HG03025 (cell line): ENCODE results near the gene VGF.
"Not testable (repeated sequence)": the region's sequence is repeated elsewhere in the genome, so short reads cannot be mapped to it uniquely, and the experiment has no call there.

Experiments used
- ATAC-seq: cut with Tn5 transposase; IDR thresholded peaks from one replicate; pipeline ENCODE4 v1.9.1; 2021; ENCODE audit warnings: mild to moderate bottlenecking, moderate library complexity; ENCODE audit not compliant: unreplicated experiment, low FRiP score

VGF gene

GRCh38 chr7:101122933-101123702 is 42.3 kb downstream of the VGF start:
- ATAC-seq = no peak

- ATAC-seq = no peak
These were observed 43.1 kb downstream of the VGF start for GRCh38 chr7:101121991-101122932.

GRCh38 chr7:101121631-101121990 is 43.8 kb downstream of the VGF start:
- ATAC-seq = not testable (repeated sequence)

DNA sequence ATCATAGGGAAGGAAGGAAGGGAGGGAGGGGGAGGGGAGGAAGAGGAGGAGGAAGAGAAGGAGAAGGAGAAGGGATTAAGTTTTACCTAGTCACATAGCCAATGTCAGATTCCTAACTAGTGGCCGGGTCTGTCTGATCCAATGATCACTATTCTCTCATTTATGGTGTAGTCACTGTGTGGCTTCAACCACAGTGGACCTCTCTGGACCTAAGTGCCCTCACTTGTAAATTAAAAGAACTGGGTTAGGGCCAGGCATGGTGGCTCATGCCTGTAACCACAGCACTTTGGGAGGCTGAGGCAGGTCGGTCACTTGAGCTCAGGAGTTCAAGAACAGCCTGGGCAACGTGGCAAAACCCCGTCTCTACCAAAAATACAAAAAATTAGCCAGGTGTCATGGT is 45.1 kb downstream of the VGF start:
- no peak for ATAC-seq

GRCh38 chr7:101119876-101120275 is 45.5 kb downstream of the VGF start:
- no peak for ATAC-seq

DNA sequence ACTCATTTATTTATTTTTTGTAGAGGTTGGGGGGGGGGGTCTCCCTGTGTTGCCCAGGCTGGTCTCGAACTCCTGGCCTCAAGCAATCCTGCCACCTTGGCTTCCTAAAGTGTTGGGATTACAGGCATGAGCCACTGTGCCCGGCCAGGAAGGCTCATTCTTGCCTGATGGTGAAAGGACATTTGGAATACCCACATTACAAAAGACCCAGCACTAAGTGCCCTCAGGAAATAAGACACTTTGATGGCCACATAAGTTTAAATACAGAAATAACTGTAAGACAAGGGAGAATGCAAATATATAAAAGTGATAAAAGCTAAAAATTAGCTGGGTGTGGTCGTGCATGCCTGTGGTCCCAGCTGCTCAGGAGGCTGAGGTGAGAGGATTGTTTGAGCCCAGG is 46.5 kb downstream of the VGF start:
- no peak for ATAC-seq

DNA sequence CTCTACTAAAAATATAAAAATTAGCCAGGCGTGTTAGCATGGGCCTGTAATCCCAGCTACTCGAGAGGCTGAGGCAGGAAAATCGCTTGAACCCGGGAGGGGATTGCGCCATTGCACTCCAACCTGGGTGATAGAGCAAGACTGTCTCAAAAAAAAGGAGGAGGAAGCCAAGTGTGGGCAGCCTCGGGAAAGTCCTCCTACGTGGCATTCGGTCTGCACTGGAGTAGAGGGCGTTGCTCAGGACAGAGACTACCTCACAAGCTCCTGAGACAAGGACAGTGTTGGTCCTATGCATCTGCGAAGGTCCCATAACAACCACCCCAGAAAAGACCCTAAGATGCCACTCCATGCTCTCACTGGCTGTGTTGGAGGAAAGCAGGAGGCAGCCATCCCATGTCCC is 48.5 kb downstream of the VGF start:
- no peak for ATAC-seq

DNA sequence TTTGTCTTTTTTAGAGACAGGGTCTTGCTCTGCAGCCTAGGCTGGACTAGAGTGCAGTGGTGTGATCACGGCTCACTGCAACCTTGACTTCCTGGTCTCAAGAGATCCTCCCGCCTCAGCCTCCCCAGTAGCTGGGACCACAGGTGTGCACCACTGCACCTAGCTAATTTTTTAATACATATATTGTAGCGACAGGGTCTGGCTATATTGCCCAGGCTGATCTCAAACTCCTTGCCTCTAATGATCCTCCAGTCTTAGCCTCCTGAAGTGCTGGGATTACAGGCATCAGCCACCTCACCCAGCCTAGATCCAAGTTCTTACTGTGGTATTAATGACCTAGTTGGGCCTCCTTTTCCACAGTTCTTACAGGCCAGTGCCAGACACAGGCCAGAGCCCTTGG is 50.2 kb downstream of the VGF start:
- no peak for ATAC-seq

GRCh38 chr7:101114492-101114891 is 50.9 kb downstream of the VGF start:
- no peak for ATAC-seq

DNA sequence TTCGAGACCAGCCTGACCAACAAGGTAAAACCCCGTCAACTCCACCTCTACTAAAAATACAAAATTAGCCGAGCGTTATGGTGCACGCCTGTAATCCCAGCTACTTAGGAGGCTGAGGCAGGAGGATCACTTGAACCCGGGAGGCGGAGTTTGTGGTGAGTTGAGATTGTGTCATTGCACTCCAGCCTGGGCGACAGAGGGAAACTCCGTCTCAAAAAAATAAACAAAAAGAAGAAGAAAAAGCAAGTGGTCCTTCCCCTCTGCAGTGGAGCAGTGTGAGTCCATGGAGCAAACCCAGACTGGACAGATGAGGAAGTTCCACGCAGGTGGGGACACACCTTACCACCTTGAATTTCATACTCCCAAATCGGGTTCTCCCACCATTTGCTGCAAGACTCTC is 51.5 kb downstream of the VGF start:
- no peak for ATAC-seq

DNA sequence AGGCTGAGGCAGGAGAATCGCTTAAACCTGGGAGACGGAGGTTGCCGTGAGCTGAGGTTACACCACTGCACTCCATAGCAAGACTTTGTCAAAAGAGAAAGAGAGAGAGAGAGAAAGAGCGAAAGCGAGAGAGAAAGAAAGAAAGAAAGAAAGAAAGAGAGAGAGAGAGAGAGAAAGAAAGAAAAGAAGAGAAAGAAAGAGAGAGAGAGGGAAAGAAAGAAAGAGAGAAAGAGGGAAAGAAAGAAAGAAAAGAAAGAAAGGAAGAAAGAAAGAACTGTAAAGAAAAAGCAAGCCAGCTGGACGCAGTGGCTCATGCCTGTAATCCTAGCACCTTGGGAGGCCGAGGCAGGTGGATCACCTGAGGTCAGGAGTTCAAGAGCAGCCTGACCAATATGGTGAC is 52.2 kb downstream of the VGF start:
- ATAC-seq = not testable (repeated sequence)
